Measurements from ENCODE around the gene CD59. TPM values are rescaled to one million over a fixed set of nuclear protein-coding genes. Genes with fewer than 3 reads are reported as not detected.

Gene CD59
- total and polyA plus RNA-seq, 2 of the 13 experiments (the other 11 are each of a cell fraction or from before 2014, with no cell fraction given), result 127 to 289 TPM

DNA sequence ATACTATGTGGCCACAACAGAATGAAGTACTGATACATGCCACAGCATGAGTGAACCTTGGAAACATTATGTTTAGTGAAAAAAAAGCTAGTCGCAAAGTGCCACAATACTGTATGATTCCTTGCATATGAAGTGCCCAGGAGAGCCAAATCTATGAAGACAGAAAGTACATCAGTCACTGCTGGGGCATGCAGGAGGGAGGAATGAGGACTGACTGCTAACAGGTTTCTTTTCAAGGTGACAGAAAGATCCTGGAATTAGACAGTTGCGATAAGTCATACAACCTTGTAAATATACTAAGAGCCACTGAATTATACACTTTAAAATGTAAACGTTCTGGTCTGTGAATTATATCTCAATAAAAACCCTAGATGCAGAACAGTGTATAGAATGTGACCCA, 23.8 kb downstream of the CD59 start:
- ChIA-PET CTCF (ENCODE audit: low intra/inter-chr PET ratio, low total read pairs) (no interaction called here), POLR2A (no interaction called here)
- no peak overlapping the region for H3K4me3 ChIP-seq (replicated peaks in 1 of 3; ENCODE audit: insufficient read depth in 1 of 3, low read depth in 2 of 3, low read length in 3 of 3)
- DNase-seq (ENCODE audit: low spot score), result no peak
- H3K27ac ChIP-seq (ENCODE audit: extremely low read length, insufficient read depth, low read length), result no peak overlapping the region
- no peak overlapping the region for H2AFZ ChIP-seq (ENCODE audit: low read length)
- intact Hi-C loops (cut with micrococcal nuclease; ENCODE audit: unreplicated experiment), result no loop called here
- H3K9ac ChIP-seq (ENCODE audit: insufficient read depth, low read depth, low read length), result no peak overlapping the region
- H3K4me1 ChIP-seq (ENCODE audit: insufficient read depth, low read length), result peaks cover 32% of the 10 kb centered on the region
- WGBS (ENCODE audit: low lambda C conversion rate), result 87% methylated on average over 3 of the region's 3 CpGs
- H3K4me2 ChIP-seq (ENCODE audit: low read depth, low read length), result no peak overlapping the region
- in situ Hi-C loops (cut with HindIII; ENCODE audit: extremely low pct_ligation_motif_present, low pct_unique_long_range_greater_than_20kb), result no loop called here
- no TSS peak for BruUV-seq (replicated peaks)
- no peaks in the 10 kb centered on the region for H3K79me2 ChIP-seq (ENCODE audit: insufficient read depth, low read length)
- H3K27me3 ChIP-seq (ENCODE audit: control insufficient read depth in 1 of 2, insufficient read depth in 2 of 2, low read length in 2 of 2), result no peaks in the 10 kb centered on the region
- no peak for TF ChIP-seq MBNL3 (CRISPR knock-in tag; conservative IDR thresholded peaks at IDR 0.05)
- no peak for TF ChIP-seq ZNF607 (CRISPR knock-in tag; IDR thresholded peaks at IDR 0.05; ENCODE audit: borderline replicate concordance)
- TF ChIP-seq, protein P1, sequence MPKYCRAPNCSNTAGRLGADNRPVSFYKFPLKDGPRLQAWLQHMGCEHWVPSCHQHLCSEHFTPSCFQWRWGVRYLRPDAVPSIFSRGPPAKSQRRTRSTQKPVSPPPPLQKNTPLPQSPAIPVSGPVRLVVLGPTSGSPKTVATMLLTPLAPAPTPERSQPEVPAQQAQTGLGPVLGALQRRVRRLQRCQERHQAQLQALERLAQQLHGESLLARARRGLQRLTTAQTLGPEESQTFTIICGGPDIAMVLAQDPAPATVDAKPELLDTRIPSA (CRISPR knock-in tag; IDR thresholded peaks at IDR 0.05; ENCODE audit: borderline replicate concordance), result no peak
- TF ChIP-seq, protein P2, sequence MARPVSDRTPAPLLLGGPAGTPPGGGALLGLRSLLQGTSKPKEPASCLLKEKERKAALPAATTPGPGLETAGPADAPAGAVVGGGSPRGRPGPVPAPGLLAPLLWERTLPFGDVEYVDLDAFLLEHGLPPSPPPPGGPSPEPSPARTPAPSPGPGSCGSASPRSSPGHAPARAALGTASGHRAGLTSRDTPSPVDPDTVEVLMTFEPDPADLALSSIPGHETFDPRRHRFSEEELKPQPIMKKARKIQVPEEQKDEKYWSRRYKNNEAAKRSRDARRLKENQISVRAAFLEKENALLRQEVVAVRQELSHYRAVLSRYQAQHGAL (CRISPR knock-in tag; IDR thresholded peaks at IDR 0.05; ENCODE audit: not compliant biosample characterization), result no peak
- no peak for TF ChIP-seq RFXAP (CRISPR knock-in tag; IDR thresholded peaks at IDR 0.05; ENCODE audit: borderline replicate concordance)
- no peak for TF ChIP-seq CBX1 (IDR thresholded peaks at IDR 0.05; ENCODE audit: low read depth)
- TF ChIP-seq ZBTB1 (CRISPR knock-in tag; IDR thresholded peaks at IDR 0.05; ENCODE audit: borderline replicate concordance), result no peak
- TF ChIP-seq, protein P3, sequence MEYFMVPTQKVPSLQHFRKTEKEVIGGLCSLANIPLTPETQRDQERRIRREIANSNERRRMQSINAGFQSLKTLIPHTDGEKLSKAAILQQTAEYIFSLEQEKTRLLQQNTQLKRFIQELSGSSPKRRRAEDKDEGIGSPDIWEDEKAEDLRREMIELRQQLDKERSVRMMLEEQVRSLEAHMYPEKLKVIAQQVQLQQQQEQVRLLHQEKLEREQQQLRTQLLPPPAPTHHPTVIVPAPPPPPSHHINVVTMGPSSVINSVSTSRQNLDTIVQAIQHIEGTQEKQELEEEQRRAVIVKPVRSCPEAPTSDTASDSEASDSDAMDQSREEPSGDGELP (IDR thresholded peaks at IDR 0.05; ENCODE audit: borderline replicate concordance, low read depth), result no peak
- no peak for TF ChIP-seq KLF15 (CRISPR knock-in tag; IDR thresholded peaks at IDR 0.05; ENCODE audit: borderline replicate concordance)
- no peak for TF ChIP-seq ARNT2 (CRISPR knock-in tag; IDR thresholded peaks at IDR 0.05; ENCODE audit: low read depth)
- no peak for TF ChIP-seq TP53 (CRISPR knock-in tag; conservative IDR thresholded peaks at IDR 0.05)
- TF ChIP-seq, protein P4, sequence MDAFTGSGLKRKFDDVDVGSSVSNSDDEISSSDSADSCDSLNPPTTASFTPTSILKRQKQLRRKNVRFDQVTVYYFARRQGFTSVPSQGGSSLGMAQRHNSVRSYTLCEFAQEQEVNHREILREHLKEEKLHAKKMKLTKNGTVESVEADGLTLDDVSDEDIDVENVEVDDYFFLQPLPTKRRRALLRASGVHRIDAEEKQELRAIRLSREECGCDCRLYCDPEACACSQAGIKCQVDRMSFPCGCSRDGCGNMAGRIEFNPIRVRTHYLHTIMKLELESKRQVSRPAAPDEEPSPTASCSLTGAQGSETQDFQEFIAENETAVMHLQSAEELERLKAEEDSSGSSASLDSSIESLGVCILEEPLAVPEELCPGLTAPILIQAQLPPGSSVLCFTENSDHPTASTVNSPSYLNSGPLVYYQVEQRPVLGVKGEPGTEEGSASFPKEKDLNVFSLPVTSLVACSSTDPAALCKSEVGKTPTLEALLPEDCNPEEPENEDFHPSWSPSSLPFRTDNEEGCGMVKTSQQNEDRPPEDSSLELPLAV (CRISPR knock-in tag; conservative IDR thresholded peaks at IDR 0.05; ENCODE audit: low read depth), result no peak
- TF ChIP-seq, protein P5, sequence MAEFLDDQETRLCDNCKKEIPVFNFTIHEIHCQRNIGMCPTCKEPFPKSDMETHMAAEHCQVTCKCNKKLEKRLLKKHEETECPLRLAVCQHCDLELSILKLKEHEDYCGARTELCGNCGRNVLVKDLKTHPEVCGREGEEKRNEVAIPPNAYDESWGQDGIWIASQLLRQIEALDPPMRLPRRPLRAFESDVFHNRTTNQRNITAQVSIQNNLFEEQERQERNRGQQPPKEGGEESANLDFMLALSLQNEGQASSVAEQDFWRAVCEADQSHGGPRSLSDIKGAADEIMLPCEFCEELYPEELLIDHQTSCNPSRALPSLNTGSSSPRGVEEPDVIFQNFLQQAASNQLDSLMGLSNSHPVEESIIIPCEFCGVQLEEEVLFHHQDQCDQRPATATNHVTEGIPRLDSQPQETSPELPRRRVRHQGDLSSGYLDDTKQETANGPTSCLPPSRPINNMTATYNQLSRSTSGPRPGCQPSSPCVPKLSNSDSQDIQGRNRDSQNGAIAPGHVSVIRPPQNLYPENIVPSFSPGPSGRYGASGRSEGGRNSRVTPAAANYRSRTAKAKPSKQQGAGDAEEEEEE (CRISPR knock-in tag; IDR thresholded peaks at IDR 0.05; ENCODE audit: borderline replicate concordance), result no peak
- no peak for FAIRE-seq
- H4K20me1 ChIP-seq (ENCODE audit: insufficient read depth, low read length), result no peaks in the 10 kb centered on the region
- no peak for ATAC-seq
- peaks cover 7 to 50% of the 10 kb centered on the region in 2 experiments for H3K36me3 ChIP-seq (replicated peaks in 1 of 2; ENCODE audit: control insufficient read depth in 1 of 2, insufficient read depth in 2 of 2, low read length in 2 of 2)
- no peaks in the 10 kb centered on the region for H3K9me3 ChIP-seq (ENCODE audit: low read length)

Data from HepG2 (cell line).